ENCODE results near the gene LRTM1. TPM values are rescaled to one million over a fixed set of nuclear protein-coding genes. Genes with fewer than 3 reads are reported as not detected.

The LRTM1 gene
- total RNA-seq, 2 donors from 2014 or later, result not detected

DNA sequence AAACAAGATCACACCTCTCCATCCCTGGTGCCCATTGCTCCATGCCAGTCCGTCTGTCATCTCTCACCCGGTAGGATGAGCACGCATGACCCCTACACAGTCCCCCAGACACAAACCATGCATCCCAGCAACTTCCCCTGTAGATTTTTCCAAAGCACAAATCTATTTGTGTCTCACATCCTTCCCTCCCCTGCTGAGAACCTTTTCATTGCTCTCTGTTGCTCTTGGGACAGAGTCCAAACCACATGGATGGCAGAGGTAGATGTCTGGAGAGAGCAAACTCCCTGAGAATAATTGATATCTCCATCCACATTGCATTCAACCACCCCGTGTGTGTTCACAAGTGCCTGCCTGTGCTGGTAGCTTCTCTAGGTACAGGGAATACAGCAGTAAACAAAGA is 29.9 kb upstream of the LRTM1 start:
- ATAC-seq (replicated peaks in 1 of 2), result no peak
- no peaks in the 10 kb centered on the region for H3K36me3 Mint-ChIP-seq (ENCODE audit: insufficient read depth in 2 of 2)

DNA sequence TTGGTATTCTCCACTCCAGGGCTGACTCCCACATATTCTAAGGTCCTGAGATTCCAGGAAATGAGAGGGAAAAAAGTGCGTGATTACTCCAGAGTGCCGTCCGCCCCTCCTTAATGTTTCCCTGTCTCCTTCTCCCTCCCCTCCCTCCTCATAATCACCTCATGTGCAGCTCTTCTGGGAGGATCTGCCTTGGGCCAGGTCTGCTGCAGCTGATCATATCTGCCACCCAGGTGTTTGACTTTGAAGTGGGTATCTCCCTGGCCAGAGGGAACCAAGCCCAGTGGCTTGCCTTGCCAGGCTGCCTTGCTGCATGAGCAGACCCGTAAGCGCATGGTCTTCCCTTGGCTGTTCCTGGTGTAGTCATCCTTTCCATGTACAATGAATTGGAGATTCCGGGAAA is 28.1 kb upstream of the LRTM1 start:
- no peak for DNase-seq
- no peaks in the 10 kb centered on the region for H3K9me3 Mint-ChIP-seq

More for the DNA sequence above, 29.9 kb upstream of the LRTM1 start:
- Mint-ChIP-seq H3K27ac (no peak overlapping the region), H3K4me3 (no peak overlapping the region), H3K4me1 (ENCODE audit: low read depth) (no peaks in the 10 kb centered on the region), H3K9me3 (no peaks in the 10 kb centered on the region), H3K27me3 (ENCODE audit: low read depth) (no peaks in the 10 kb centered on the region)
- DNase-seq, result no peak

DNA sequence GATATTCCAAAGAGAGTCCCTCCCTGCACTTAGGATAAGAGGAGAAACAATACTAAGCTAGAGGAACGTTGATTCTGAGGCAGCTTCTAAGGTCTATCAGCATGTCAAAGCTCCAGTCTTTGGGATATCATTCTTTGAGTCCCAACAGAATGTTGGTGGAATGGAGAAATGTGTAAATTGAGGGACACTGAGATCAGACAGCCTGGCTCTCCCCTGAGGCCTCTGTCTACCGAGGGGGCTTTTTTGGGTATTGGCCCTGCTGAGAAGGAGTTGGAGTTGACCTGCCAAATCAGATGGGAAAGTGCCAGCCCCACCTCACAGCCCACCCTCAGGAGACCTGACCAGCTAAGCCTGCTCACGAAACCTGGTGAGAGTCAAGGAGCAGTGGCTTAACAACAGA is 27.6 kb upstream of the LRTM1 start:
- Mint-ChIP-seq H3K4me1 (ENCODE audit: low read depth) (no peaks in the 10 kb centered on the region), H3K27me3 (ENCODE audit: low read depth) (no peaks in the 10 kb centered on the region), H3K36me3 (ENCODE audit: insufficient read depth in 2 of 2) (no peaks in the 10 kb centered on the region), H3K27ac (no peak overlapping the region), H3K9me3 (no peaks in the 10 kb centered on the region), H3K4me3 (no peak overlapping the region)
- ATAC-seq (replicated peaks in 1 of 2) (no peak), DNase-seq (no peak)

More for the DNA sequence above, 28.1 kb upstream of the LRTM1 start:
- no peaks in the 10 kb centered on the region for H3K27me3 Mint-ChIP-seq (ENCODE audit: low read depth)
- no peak for ATAC-seq (replicated peaks in 1 of 2)
- H3K36me3 Mint-ChIP-seq (ENCODE audit: insufficient read depth in 2 of 2), result no peaks in the 10 kb centered on the region
- no peak overlapping the region for H3K27ac Mint-ChIP-seq
- H3K4me1 Mint-ChIP-seq (ENCODE audit: low read depth), result no peaks in the 10 kb centered on the region
- H3K4me3 Mint-ChIP-seq, result no peak overlapping the region

DNA sequence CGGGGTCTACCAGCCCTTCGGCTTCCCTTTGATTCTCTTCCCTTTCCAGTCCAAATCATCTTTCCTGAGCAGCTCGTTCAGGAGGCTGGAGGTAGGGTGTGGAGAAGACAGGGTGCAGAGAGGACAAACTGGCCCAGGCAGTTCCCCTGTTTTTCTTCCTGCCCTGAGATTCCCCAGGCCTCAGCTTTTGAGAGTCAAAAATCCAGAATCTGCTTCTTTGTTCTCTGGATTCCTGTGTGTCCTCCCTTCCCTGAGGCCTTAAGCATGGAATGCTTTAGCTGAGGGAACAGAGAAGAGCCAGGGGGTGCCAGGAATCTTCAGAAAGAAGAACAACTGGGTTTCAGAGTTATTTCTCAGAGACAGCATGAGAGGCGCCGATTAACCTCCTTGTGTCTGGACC is 26.7 kb upstream of the LRTM1 start:
- no peaks in the 10 kb centered on the region for H3K27me3 Mint-ChIP-seq (ENCODE audit: low read depth)
- no peak for ATAC-seq (replicated peaks in 1 of 2)
- no peak for DNase-seq

DNA sequence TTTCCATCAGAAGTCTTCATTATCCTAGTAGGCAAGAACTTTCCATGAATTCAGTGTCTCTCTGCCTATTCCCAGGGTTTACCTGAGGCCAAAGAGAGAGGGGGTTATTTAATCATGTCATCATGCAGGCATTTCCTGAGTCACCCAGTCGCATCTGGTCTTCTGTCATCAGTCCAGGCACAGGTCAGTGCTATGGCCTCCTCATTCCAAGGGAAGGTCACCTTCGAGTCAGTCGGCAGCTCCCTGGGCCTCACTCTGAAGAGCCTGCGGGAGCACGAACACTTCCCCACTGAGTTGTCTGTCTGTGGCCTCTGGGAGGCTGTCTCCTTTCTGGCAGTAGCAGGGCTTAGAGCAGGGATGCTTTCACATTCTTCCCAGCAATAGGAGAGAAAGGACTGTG is 26.2 kb upstream of the LRTM1 start:
- DNase-seq (no peak), ATAC-seq (replicated peaks in 1 of 2) (no peak)
- Mint-ChIP-seq H3K4me3 (no peak overlapping the region), H3K27ac (no peak overlapping the region), H3K4me1 (ENCODE audit: low read depth) (no peaks in the 10 kb centered on the region), H3K9me3 (no peaks in the 10 kb centered on the region), H3K36me3 (ENCODE audit: insufficient read depth in 2 of 2) (no peaks in the 10 kb centered on the region), H3K27me3 (ENCODE audit: low read depth) (no peaks in the 10 kb centered on the region)

More for the DNA sequence above, 26.7 kb upstream of the LRTM1 start:
- no peaks in the 10 kb centered on the region for H3K36me3 Mint-ChIP-seq (ENCODE audit: insufficient read depth in 2 of 2)
- no peak overlapping the region for H3K4me3 Mint-ChIP-seq
- H3K9me3 Mint-ChIP-seq, result no peaks in the 10 kb centered on the region
- H3K4me1 Mint-ChIP-seq (ENCODE audit: low read depth), result no peaks in the 10 kb centered on the region
- no peak overlapping the region for H3K27ac Mint-ChIP-seq

DNA sequence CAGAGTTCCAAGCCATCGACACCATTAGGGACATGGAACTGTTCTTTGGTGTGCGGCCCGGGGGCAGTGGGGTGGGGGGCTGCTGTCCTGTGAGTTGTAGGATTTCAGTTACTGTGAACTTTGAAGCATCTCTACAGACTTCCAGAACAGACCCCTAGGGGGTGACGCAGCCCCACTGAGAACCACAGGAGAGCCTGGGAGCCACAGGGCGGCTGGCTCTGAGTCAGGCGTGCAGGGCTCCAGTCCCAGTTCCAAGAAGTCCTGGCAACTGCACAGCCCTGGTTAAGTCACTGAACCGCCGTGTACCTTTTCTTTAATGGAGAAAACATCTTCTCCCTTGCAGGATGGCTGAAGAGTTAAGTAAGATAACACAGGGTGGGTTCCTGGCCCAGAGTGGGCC is 23.5 kb upstream of the LRTM1 start:
- no peak for DNase-seq

DNA sequence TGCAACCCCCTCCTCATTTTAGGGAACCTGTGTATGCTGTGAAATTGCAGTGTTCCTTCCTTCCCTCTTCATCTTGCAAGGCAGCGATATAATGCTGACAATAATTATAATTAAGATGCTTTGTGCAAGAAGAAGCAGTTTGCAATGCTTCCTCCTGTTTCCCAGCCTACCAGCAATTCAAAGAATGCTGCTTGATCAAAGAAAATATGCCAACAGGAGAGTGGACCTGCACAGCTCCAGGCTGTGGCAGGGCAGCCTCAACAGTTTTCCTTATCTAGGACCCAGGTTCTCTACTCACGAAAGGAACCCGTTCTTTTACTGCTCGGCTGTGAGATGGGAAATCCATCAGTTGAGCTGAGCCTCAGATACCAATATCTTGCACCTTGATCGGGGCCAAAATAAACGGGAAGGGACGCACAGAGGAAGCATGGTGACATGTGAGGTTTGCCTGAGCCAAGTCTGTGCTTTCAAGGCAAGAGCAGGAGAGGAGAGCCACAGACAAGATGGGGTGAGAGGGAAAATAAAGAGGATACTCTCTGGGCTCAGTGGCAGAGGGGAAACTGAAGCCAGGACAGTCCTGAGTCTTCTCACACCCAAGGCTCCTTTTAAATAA is 22.6 kb upstream of the LRTM1 start:
- Mint-ChIP-seq H3K27ac (no peak overlapping the region), H3K27me3 (ENCODE audit: low read depth) (no peaks in the 10 kb centered on the region), H3K4me3 (no peak overlapping the region), H3K4me1 (ENCODE audit: low read depth) (no peaks in the 10 kb centered on the region), H3K9me3 (no peaks in the 10 kb centered on the region), H3K36me3 (ENCODE audit: insufficient read depth in 2 of 2) (no peaks in the 10 kb centered on the region)
- DNase-seq, result no peak
- no peak for ATAC-seq (replicated peaks in 1 of 2)

More for the DNA sequence above, 23.5 kb upstream of the LRTM1 start:
- Mint-ChIP-seq H3K9me3 (no peaks in the 10 kb centered on the region), H3K36me3 (ENCODE audit: insufficient read depth in 2 of 2) (no peaks in the 10 kb centered on the region), H3K27me3 (ENCODE audit: low read depth) (no peaks in the 10 kb centered on the region), H3K4me1 (ENCODE audit: low read depth) (no peaks in the 10 kb centered on the region), H3K27ac (no peak overlapping the region), H3K4me3 (no peak overlapping the region)
- ATAC-seq (replicated peaks in 1 of 2), result no peak

DNA sequence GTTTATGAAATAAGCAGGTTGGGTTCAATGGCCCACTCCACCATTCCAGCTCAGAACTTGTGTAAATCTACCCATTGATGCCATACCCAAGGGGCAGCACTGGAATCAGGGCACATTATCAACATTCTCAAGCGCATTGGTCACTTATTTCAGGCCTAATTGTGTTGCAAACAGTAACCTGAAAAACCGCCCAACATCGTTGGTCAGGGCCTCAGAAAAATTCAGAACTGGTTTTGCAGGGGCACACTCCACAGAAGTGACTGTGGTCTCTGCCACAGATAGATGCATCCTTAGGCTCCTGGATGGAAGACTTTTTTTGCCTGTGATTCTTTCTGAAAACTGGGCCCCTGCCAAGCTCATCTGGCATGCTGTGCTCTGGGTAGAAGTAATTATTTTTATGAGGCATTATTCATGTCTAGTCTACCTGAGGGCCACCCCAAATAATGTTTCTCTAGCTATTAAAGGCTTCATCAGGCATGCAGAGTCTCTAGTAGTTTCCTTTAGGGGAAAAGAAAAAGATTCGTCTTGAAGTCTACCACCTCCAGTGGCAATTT is 21.7 kb upstream of the LRTM1 start:
- H3K4me1 Mint-ChIP-seq (ENCODE audit: low read depth), result no peaks in the 10 kb centered on the region
- no peaks in the 10 kb centered on the region for H3K9me3 Mint-ChIP-seq
- DNase-seq, result no peak
- H3K4me3 Mint-ChIP-seq, result no peak overlapping the region
- no peak for ATAC-seq (replicated peaks in 1 of 2)
- H3K27ac Mint-ChIP-seq, result no peak overlapping the region
- H3K36me3 Mint-ChIP-seq (ENCODE audit: insufficient read depth in 2 of 2), result no peaks in the 10 kb centered on the region
- H3K27me3 Mint-ChIP-seq (ENCODE audit: low read depth), result no peaks in the 10 kb centered on the region

DNA sequence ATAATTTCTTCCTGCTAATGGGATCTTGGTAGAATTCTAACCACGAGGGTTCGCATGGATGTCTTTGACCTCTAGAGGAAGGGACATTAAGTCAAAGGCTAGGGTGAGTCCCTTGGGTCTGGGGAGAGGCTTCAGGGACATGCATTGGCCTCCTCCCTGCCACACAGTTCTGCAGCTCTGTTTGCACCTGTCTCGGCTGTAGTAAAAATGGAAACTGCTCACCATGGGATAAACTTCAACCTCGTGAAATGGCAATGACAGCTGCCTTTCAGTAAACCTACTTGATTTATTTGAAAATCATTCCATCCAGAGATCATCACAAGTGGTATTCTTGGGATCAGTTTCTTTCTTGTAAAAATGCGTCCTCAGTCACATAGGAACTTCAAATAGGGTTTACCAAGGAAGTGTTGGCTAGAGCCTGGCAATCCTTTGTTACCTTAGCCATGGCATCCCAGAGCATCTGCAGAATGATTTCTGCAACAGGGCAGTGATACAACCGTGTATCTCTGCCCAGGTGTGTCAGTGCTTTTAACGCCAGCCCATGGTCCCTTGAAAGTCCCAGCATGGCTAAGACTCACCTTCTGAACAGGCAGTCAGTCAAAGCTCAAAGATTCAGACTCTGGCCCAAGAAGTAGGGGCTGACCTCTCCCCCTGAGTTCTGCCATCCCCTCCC is 14.0 kb upstream of the LRTM1 start:
- no peak for ATAC-seq (replicated peaks in 1 of 2)
- no peak for DNase-seq
- Mint-ChIP-seq H3K9me3 (peaks cover 0 to 2% of the 10 kb centered on the region in 2 donors), H3K4me3 (no peak overlapping the region), H3K36me3 (ENCODE audit: insufficient read depth in 2 of 2) (no peaks in the 10 kb centered on the region), H3K4me1 (ENCODE audit: low read depth) (no peaks in the 10 kb centered on the region), H3K27me3 (ENCODE audit: low read depth) (no peaks in the 10 kb centered on the region), H3K27ac (no peak overlapping the region)

DNA sequence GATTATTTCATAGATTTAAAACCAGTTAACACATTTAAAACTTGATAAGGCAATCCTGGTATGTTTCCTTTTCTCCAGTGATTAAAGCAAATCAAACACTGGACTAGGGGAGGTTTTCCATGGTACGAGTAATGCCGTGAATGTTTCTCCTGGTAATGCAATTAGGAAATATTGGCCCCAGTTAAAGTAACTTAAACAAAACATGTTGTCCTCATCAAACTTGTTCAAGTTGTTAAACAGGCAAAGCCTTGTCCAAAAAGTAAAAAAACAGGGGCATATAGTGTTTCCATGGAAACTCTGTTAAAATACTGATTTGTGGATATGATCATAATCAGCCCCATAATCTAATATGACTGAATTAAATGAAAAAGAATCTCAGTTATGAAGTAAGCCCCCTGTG is 13.1 kb upstream of the LRTM1 start:
- H3K4me1 Mint-ChIP-seq (ENCODE audit: low read depth), result no peaks in the 10 kb centered on the region
- DNase-seq (no peak), ATAC-seq (replicated peaks in 1 of 2) (no peak)
- H3K27ac Mint-ChIP-seq, result no peak overlapping the region
- peaks cover 0 to 2% of the 10 kb centered on the region in 2 donors for H3K9me3 Mint-ChIP-seq
- no peaks in the 10 kb centered on the region for H3K27me3 Mint-ChIP-seq (ENCODE audit: low read depth)
- H3K36me3 Mint-ChIP-seq (ENCODE audit: insufficient read depth in 2 of 2), result no peaks in the 10 kb centered on the region
- no peak overlapping the region for H3K4me3 Mint-ChIP-seq

DNA sequence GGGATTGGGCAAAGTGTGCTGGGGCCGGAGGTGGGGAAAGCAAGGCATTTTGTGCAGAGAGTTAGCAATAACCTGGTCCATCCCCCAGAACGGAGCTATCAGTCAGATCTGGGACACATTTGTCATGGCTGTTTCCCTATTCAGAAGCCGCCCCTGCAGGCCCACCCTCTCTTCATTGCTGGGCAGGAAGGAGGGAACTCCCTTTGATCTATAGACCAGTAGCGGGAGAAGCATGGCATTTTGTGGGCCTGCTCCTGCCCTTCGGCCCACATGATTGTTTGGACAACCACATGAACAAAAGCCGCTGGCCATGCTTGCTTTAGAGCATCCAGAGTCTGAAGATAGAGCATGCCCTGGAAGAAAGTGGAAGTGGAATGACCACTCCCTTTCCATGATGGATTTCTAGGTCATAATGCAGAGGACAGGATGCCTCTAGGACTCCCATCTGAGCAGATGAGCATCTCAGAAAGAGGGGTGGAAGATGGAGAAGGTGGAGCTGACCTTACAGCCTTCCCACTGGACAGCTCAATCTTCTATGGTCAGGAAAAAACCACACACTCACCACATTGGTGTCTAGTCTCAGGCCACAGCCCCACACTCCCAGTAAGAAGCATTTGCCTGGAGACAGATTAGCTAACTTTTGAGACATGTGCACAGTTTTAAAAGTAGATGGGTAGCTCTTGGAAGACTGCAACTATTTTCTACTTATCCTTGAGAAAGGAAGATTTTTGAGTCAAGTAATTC is 11.9 kb upstream of the LRTM1 start:
- Mint-ChIP-seq H3K36me3 (ENCODE audit: insufficient read depth in 2 of 2) (no peaks in the 10 kb centered on the region), H3K4me1 (ENCODE audit: low read depth) (no peaks in the 10 kb centered on the region), H3K4me3 (no peak overlapping the region), H3K27ac (no peak overlapping the region), H3K27me3 (ENCODE audit: low read depth) (no peaks in the 10 kb centered on the region), H3K9me3 (peaks cover 0 to 2% of the 10 kb centered on the region in 2 donors)
- ATAC-seq (replicated peaks in 1 of 2) (no peak), DNase-seq (no peak)

DNA sequence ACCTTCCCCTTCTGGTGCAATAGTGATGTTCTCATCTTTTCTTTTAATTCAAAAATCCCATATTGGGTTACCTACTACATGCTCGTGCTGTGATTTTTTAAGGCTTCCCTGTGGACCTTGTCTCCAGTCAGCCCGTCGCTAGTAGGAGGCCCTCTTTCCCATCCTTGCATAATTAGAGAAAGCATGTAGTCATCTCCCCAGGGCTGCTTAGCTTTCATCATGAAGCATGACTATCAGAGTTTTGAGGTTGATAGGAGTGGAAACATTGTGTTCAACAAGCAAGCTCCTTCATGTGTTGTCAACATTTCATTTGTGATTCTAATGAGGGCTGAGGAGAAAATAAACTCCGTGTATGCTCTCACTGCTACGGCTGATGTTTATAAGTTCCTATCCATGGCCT is 8.7 kb upstream of the LRTM1 start:
- Mint-ChIP-seq H3K4me1 (ENCODE audit: low read depth) (no peaks in the 10 kb centered on the region), H3K27me3 (ENCODE audit: low read depth) (no peaks in the 10 kb centered on the region), H3K9me3 (peaks cover 0 to 2% of the 10 kb centered on the region in 2 donors), H3K36me3 (ENCODE audit: insufficient read depth in 2 of 2) (no peaks in the 10 kb centered on the region), H3K4me3 (no peak overlapping the region), H3K27ac (no peak overlapping the region)
- no peak for ATAC-seq (replicated peaks in 1 of 2)
- no peak for DNase-seq

DNA sequence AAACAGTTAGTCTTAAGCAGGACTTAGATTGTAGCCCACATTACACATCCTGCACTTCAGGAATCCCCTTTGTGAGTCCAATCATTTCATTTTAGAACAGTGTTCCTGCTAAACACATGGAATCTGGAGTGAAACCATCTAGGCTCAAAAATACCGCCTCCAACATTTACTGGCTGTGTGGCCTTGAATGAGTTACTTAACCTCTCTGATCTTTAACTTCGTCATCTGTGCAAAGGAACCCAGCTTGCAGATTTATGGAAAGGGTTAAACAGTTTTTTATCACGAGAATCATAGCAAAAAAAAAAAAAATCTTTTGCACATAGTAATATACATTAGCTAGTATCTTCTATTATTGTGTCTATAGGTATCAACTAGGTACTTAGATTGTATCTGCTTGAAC is 8.0 kb upstream of the LRTM1 start:
- H3K9me3 Mint-ChIP-seq, result peaks cover 0 to 2% of the 10 kb centered on the region in 2 donors
- no peak for DNase-seq
- no peak overlapping the region for H3K4me3 Mint-ChIP-seq
- H3K27ac Mint-ChIP-seq, result no peak overlapping the region
- H3K27me3 Mint-ChIP-seq (ENCODE audit: low read depth), result no peaks in the 10 kb centered on the region
- ATAC-seq (replicated peaks in 1 of 2), result no peak
- H3K4me1 Mint-ChIP-seq (ENCODE audit: low read depth), result no peaks in the 10 kb centered on the region
- no peaks in the 10 kb centered on the region for H3K36me3 Mint-ChIP-seq (ENCODE audit: insufficient read depth in 2 of 2)

Measured in activated T-cell treated with anti-CD3 and anti-CD28 coated beads, Interleukin-2, amount 50 U/mL, for 72 hours (primary cell).